Heart right ventricle (tissue), 16 donors: ENCODE measurements around the gene CBLB. TPM values are rescaled to one million over a fixed set of nuclear protein-coding genes. Genes with fewer than 3 reads are reported as not detected.

Experiments
- ATAC-seq, 8 donors: fragments of 200-7000 bp; cut with Tn5 transposase; one replicate each; pipeline ENCODE4 v1.9.1; 2020; ENCODE audit warnings: mild to moderate bottlenecking in 8 of 8, moderate library complexity in 8 of 8, moderate number of reproducible peaks in 1 of 8
- DNase-seq, 2 donors: peaks; one replicate each; pipeline ENCODE4 v3.0.0-alpha.2; 2020
- H3K27ac ChIP-seq, 10 donors: fragments of 200-600 bp; sonication (generic) in 2 of 10; one replicate each; pipeline versions ENCODE4 v1.5.0 to v1.8.0; 2020 to 2022; ENCODE audit warnings: mild to moderate bottlenecking in 3 of 10
- H3K27me3 ChIP-seq, 7 donors: fragments of 200-600 bp; one replicate each; pipeline ENCODE4 v1.8.0; 2021 to 2022; ENCODE audit warnings: mild to moderate bottlenecking in 2 of 7
- H3K36me3 ChIP-seq, 9 donors: fragments of 200-600 bp; sonication (generic) in 1 of 9; one replicate each; pipeline versions ENCODE4 v1.5.0 to v1.8.0; 2020 to 2022; ENCODE audit warnings: mild to moderate bottlenecking in 2 of 9
- H3K4me1 ChIP-seq, 9 donors: fragments of 200-600 bp; sonication (generic) in 1 of 9; one replicate each; pipeline versions ENCODE4 v1.5.0 to v1.8.0; 2020 to 2022; ENCODE audit warnings: mild to moderate bottlenecking in 4 of 9
- H3K4me3 ChIP-seq, 10 donors: fragments of 200-600 bp; sonication (generic) in 2 of 10; one replicate each; pipeline versions ENCODE4 v1.5.0 to v1.8.0; 2020 to 2022; ENCODE audit warnings: mild to moderate bottlenecking in 7 of 10, moderate library complexity in 2 of 10
- H3K9me3 ChIP-seq, 11 donors: fragments of 200-600 bp in 10 of 11; sonication (generic) in 2 of 11; one replicate each; pipeline versions ENCODE4 v1.5.0 to v1.8.0; 2013 to 2022; ENCODE audit warnings: mild to moderate bottlenecking in 2 of 11, control low read depth in 1 of 11, moderate library complexity in 1 of 11
- WGBS, 2 donors: extraction: QIAGEN DNeasy Blood & Tissue Kit; methylation state at CpG; one replicate each; pipeline ENCODE4 v1.1.7; 2013; ENCODE audit warnings: inconsistent platforms in 1 of 2; 5-methylcytosine and 5-hydroxymethylcytosine counted together
- intact Hi-C, 10 donors: fragments of 100-400 bp; cut with DNase I; formaldehyde crosslinking; loops; one replicate each; pipeline versions ENCODE4 v1.11.1 to v1.14.2; 2022
- polyA plus RNA-seq, 2 donors: library from polyadenylated mRNA; stranded (reverse); fragments of 200-250 nt; gene quantifications; one replicate each; pipeline ENCODE4 v1.2.3, GENCODE V29; 2013
- total RNA-seq, 10 donors: library from RNA; stranded (reverse); fragmentation: NEBNext Ultra II Directional in 3 of 10; extraction: Animal tissue kit (Norgen Biotek cat#: 25700) in 3 of 10; gene quantifications; one replicate each; pipeline versions ENCODE4 v1.2.1 to v1.2.4, GENCODE V29; 2021 to 2023
- TF ChIP-seq, protein P1 (sequence below), 9 donors: fragments of 200-600 bp; sonication (generic) in 2 of 9; IDR thresholded peaks; one replicate each; pipeline versions ENCODE4 v1.5.0 to v1.8.0; 2021 to 2022; ENCODE audit warnings: antibody characterized with exemption in 9 of 9, mild to moderate bottlenecking in 5 of 9, moderate library complexity in 1 of 9
- donor health status: Arrhythmogenic right ventricular cardiomyopathy.
- donor health status: ischemic (EF 13 %, LVEDD 7.1; RV severe dilation, severe dysfunction).
- donor health status: healthy with polysubstance abuse.
- donor health status: DM: no; HTN: yes; CAD: no.
- donor health status: DM: no; HTN: no; CAD: no.
- donor health status: ischemic (EF 25% LVEDD 6.9; RV normal size, moderate dysfunction).
- donor health status: ischemic (EF 25% LVEDD 5.7; RV mildly dilated, moderate dysfunction).
- donor health status: healthy.
- donor health status: DM: yes; HTN: yes; CAD: no.
- donor health status: Ischemic cardiomyopathy.
- donor health status: ischemic (EF 35%, LVEDD 5.7; RV mildly dilated, moderate dysfunction).
- donor health status: nonischemic (EF 11% LVEDD 7.7; RV severe dilation, severe dysfunction).
- donor health status: DM: yes; HTN: yes; CAD: no.
- donor health status: PGD.
- donor health status: ischemic (EF 29% LVEDD 5.4; RV normal size, mild dysfunction).
- donor health status: nonischemic (EF 23%, LVEDD 6.1; RV moderate dilation, normal function).

The CBLB gene
- total and polyA plus RNA-seq, 12 donors = 14.2 to 72.7 (median 46.0) TPM

- no peaks in the 10 kb centered on the region for H3K36me3 ChIP-seq
- H3K4me1 ChIP-seq = peaks cover 0 to 6% (median 2%) of the 10 kb centered on the region in 9 donors
- TF ChIP-seq, protein P1, sequence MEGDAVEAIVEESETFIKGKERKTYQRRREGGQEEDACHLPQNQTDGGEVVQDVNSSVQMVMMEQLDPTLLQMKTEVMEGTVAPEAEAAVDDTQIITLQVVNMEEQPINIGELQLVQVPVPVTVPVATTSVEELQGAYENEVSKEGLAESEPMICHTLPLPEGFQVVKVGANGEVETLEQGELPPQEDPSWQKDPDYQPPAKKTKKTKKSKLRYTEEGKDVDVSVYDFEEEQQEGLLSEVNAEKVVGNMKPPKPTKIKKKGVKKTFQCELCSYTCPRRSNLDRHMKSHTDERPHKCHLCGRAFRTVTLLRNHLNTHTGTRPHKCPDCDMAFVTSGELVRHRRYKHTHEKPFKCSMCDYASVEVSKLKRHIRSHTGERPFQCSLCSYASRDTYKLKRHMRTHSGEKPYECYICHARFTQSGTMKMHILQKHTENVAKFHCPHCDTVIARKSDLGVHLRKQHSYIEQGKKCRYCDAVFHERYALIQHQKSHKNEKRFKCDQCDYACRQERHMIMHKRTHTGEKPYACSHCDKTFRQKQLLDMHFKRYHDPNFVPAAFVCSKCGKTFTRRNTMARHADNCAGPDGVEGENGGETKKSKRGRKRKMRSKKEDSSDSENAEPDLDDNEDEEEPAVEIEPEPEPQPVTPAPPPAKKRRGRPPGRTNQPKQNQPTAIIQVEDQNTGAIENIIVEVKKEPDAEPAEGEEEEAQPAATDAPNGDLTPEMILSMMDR (IDR thresholded peaks at IDR 0.05) = no peak
- no peak for ATAC-seq
- no peak overlapping the region for H3K27ac ChIP-seq
- H3K4me3 ChIP-seq = no peak overlapping the region
- H3K27me3 ChIP-seq = no peaks in the 10 kb centered on the region
- DNase-seq = no peak
- intact Hi-C loops = no loop called here
- H3K9me3 ChIP-seq = peaks cover 0 to 23% (median 6%) of the 10 kb centered on the region in 11 donors
Observed at GRCh38 chr3:105912891-105913290, 44.1 kb upstream of the CBLB start.

DNA sequence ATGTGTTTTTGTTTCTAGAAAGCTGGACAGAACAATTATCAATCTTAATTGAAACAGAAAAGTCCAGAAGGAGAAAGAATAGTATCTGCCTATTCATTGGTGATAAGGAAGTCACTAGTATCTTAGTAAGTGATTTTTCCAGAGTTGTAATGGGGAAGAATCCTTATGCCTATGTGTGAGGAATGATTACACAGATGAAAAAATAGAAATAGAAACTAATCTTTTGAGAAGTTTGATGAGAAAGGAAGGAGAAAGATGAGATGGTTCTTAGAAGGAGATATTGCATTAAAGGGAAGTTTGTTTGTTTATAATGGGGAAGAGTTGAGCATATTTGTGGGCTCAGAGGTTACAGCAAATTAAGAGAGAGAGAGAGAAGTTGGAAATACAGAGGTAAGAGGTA lies 42.7 kb upstream of the CBLB start:
- Histone ChIP-seq H3K27ac (no peak overlapping the region), H3K9me3 (peaks cover 0 to 16% (median 6%) of the 10 kb centered on the region in 11 donors), H3K27me3 (no peaks in the 10 kb centered on the region), H3K4me1 (peaks cover 0 to 20% (median 16%) of the 10 kb centered on the region in 9 donors), H3K4me3 (no peak overlapping the region), H3K36me3 (no peaks in the 10 kb centered on the region)
- ATAC-seq (no peak), DNase-seq (no peak)
- TF ChIP-seq, protein P1 (IDR thresholded peaks at IDR 0.05) = no peak
- intact Hi-C loops = no loop called here

GRCh38 chr3:105907777-105908176 lies 39.0 kb upstream of the CBLB start:
- Histone ChIP-seq H3K4me1 (peaks cover 0 to 39% (median 34%) of the 10 kb centered on the region in 9 donors), H3K36me3 (no peaks in the 10 kb centered on the region), H3K27me3 (no peaks in the 10 kb centered on the region), H3K9me3 (no peaks in the 10 kb centered on the region), H3K27ac (peak overlapping the region in 8 of 10 donors; percentile 28 to 82 (median 74)), H3K4me3 (no peak overlapping the region)
- DNase-seq = no peak
- TF ChIP-seq, protein P1 (IDR thresholded peaks at IDR 0.05) = no peak
- intact Hi-C loops = loop anchor here in 4 of 10 donors (2.0 to 5.0 kb wide), 2 partner anchors 39 to 40 kb away; partner anchors contain the start of gene CBLB (in 4 of the 4)
- ATAC-seq = peak in 7 of 8 donors; percentile 24 to 46 (median 39)
- WGBS, 2 donors = 31 to 36% methylated on average over 3 of the region's 3 CpGs

DNA sequence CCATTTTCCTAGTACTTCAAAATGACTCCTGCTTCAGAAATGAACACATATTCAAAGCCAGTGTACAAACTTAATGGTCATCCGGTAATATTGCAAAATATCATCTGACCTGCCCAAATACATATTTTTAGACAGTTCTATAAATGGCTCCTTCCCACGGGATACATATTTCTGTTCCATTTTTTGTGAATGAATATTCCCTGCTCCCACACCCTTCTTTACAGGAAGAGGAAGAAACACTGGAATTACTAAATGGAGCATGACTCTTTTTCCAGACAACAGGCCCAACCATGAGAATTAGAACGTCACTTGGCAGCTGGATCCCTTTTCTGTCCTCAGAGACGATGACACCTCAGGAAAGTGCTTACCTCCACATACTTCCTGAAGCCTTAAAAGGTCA lies 38.0 kb upstream of the CBLB start:
- Histone ChIP-seq H3K27me3 (no peaks in the 10 kb centered on the region), H3K36me3 (no peaks in the 10 kb centered on the region), H3K4me1 (peaks cover 0 to 39% (median 34%) of the 10 kb centered on the region in 9 donors), H3K4me3 (no peak overlapping the region), H3K27ac (peak overlapping the region in 8 of 10 donors; percentile 61 to 82 (median 74)), H3K9me3 (no peaks in the 10 kb centered on the region)
- 7 to 8% methylated on average over 4 of the region's 4 CpGs for WGBS, 2 donors
- ATAC-seq = peak; percentile 87 to 97 (median 95)
- DNase-seq = peak in 1 of 2 donors; percentile 75
- TF ChIP-seq, protein P1 (IDR thresholded peaks at IDR 0.05) = no peak
- intact Hi-C loops = loop anchor here in 4 of 10 donors (2.0 to 5.0 kb wide), 2 partner anchors 38 to 40 kb away; partner anchors contain the start of gene CBLB (in 4 of the 4)
